Hepatic stellate cell (primary cell): ENCODE measurements around the gene LEF1.
"Not testable (repeated sequence)": the region's sequence is repeated elsewhere in the genome, so short reads cannot be mapped to it uniquely, and the experiment has no call there.

Experiments used
- DNase-seq: peaks from one replicate; pipeline ENCODE4 v3.0.0; 2011; ENCODE audit warnings: low spot score

LEF1 gene

DNA sequence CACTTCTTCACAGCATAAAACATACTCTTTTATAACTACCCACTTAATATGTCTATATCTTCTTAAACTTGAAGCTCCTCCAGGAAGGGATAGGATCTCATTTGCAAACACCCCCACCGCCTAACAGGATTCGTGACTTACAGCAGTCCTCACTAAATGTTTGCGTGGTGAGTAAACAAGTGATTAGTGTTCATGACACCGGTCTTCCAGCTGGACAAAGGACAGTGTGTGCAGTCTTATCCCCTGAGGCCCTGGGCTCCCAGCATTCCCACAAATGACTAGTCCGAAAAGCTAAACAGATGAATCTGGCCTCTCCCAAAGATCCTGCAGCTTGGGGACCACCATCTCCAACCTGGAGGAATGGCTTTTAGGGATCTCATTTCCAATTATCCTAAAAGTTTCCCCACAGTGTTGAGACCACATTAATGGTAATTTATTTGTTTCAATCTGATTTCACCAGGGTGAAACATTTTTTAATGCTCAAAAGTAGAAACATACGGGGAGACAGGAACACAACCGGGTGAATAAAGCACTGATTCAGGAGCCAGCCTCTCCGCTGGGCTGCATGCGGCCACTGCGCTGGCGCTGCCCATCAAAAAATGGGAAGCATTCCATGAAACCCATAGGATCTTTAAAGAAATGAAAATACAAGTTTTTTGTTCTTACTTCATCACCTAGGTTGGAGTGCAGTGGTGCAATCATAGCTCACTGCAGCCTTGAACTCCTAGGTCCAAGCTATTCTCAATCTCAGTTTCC lies 109.9 kb downstream of the LEF1 start:
- DNase-seq, result peak; percentile 58

DNA sequence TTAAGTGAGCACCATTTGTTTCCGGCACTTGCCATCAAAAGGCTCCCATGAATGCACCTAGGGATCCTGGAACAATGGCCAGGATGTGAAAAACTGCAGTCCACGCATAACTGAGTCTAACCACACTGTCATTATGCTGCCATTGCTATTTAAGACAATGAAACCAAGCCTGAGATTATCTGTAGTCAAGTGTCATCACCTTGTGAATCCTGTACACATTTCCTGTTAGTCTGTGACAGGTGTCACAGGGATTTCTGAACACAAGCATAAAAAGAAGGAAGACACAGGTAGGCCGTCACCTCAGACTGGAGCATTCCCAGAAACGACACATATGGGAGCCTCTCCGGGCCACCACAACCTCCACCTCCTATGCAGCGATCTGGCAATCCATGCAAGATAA lies 112.3 kb downstream of the LEF1 start:
- no peak for DNase-seq

DNA sequence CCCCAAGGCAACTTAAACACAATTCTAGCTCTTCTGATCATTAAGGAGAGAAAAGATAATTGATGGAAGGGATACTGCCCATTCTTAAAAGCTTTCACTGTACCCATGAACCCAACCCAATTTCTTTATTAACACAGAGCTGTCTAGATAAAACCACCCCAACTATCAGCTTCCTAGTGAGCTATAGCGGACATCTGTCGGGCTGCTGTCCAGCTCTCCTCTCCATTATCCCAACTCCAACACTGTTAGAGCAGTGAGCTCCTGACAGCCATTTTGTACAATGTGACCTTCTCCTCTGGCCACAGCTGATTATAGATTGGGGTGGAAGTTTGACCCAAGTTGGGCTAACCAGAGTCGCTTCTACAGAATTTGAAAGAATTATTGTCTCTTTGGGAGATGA lies 112.9 kb downstream of the LEF1 start:
- no peak for DNase-seq

DNA sequence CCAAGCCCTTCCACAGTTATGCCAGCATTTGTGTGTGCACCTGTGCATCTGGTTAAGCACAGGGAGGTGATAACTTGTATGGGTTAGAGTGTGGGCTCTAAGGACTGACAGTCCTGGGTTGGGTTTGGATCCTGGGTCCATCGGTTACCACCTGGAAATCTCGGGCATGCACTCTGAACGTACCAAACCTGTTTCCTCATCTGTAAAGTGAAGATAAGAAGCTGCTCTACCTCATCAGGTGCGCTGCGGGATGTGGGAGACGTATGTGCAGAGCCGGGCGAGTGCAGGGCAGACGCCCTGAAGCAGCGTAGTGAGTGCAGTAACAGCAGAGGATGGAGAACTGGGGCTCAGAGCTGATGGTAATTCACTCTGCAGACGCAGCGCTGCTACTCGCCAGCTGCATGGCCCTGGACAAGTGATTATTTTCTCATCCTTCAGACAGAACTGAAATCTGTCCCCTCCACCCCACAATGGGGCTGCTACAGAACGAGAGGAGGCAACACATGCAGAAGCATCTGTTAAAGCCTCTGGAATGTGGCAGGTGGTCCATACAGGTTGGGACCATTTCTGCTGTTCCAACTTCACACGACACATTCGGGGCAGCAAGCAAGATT lies 114.6 kb downstream of the LEF1 start:
- DNase-seq, result no peak

DNA sequence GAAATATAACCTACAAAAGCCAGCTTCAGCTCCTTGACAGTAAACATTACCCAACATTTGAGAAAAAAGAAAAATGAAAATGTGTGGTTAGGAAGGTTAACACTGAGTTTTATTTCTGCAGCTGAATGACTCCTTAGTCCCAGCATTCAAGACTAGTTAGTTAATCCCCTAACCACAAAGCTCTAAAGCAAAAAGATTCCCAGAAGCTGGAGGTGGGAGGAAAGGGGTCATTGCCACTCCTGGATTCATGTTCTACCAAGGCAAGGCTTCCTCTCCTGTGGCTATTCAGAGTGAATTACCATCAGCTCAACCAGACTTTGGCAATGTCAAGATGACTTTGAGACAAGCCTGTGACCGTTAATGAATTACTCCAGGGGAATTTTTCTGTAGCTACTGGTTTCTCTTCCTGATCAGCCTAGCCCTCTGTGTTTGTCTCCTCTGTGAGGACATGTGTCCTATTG lies 115.5 kb downstream of the LEF1 start:
- DNase-seq, result no peak

DNA sequence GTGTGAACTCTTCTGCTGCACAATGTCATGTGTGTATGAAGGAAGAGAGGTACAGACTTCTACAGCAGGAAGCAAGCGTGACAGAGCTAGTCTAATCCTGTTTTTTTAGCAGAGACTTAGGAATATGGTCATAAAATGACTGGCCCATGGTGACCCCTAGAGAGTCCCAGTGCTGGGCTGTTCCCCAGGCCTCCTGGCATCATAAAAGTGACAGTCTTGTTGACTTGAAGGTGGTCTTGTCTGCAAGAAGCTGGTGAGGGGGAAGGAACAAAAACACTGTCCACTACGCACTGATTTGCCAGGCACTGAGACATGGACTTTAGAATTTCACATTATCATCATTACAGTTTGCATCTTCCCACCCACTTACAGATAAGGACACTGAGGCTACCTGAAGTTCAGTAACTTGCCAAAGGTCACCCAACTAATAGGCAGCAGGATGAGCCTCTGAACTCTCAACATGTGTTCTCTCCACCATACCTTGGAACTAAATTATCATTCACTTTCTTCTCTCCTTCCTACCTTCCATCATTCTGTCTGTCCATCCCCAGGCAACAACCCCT lies 116.1 kb downstream of the LEF1 start:
- DNase-seq, result no peak

DNA sequence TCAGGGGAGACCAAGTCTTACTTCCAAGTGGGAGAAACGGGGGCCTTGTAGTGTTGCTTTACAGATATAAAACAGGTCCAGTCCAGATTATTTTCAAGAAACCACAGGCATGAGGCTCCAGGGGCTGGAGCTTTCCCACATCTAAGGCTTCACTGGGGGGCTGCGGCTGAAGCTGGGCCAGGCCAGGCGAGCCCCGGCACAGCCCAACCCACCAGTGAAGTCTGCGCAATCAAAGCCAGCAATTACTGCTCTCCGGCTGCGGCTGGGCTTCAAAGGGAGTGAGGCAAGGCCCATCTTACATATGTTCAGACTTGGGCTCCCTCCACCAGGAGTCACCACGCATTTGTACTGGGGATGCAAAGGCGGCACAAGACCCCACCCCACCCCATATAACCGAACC lies 117.4 kb downstream of the LEF1 start:
- DNase-seq, result no peak

DNA sequence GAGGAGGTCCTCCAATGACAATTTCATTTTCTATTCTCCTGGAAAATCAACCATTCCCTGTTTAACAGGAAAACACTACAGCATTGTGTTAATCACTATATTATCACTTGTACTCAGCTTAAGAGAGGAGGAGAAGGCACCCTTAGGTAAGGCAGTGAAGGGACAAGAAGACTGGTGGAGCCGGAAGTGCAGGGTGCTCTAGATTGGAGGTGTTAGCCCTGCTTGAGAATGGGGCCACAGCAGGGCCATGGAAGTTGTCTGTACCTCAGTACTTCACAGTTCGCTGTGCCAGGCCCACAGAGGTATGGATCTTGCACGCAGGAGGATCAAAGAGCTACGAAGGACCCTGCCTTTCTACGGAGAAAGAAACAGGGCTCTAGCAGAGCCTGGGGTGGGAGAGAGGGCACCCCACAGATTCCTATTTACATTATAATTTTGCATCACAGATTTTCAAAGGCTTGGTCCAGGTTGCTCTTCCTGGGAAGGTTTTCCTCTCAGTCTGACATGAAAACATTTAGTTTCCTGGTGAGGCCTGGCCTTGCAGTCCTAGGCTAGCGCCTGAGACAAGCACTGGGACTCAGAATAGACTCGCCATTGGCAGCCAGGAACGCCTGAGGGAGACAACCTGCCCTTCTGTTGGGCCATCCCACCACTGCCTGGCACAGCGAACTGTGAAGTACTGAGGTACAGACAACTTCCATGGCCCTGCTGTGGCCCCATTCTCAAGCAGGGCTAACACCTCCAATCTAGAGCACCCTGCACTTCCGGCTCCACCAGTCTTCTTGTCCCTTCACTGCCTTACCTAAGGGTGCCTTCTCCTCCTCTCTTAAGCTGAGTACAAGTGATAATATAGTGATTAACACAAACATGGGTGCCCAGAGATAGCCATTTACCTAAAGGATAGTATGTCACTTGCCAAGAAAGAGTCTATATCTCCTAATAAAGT lies 118.3 kb downstream of the LEF1 start:
- DNase-seq, result not testable (repeated sequence)

DNA sequence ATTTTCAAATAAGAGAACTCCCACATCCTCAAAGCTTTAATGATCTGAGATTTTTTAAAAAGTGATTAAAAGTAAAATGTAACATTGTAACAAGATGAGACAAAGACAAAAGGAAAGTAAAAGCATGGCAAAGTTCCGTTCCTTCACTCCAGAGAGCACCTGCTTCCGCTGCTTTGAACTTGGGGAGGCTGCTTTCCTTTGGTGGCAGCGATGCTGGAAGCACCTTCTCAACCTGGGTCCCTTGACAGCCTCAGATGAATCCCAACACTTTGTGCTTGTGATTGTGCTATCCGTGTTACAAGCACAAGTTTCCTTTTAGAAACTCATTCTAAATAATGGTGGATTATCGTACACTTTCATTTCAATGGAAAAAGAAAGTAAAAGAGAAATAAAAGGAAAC lies 119.3 kb downstream of the LEF1 start:
- DNase-seq, result no peak

DNA sequence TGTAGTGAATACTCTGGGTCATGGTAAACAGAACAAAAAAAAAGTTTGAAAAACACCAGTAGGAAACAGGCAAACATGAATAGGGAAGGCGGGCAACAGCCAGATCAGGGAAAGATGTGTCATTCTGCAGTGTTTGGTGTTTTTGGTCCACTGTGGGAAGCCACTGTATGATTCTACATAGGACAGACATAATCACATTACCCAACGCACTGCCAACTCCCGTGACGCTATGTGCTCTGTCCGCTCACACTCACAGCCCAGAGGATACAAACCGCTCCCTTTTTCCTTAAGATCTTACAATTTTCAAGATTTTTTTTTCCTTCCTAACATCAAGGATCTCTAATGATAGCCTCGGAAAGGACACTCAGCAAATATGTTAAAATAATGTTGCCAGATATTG lies 119.7 kb downstream of the LEF1 start:
- no peak for DNase-seq

DNA sequence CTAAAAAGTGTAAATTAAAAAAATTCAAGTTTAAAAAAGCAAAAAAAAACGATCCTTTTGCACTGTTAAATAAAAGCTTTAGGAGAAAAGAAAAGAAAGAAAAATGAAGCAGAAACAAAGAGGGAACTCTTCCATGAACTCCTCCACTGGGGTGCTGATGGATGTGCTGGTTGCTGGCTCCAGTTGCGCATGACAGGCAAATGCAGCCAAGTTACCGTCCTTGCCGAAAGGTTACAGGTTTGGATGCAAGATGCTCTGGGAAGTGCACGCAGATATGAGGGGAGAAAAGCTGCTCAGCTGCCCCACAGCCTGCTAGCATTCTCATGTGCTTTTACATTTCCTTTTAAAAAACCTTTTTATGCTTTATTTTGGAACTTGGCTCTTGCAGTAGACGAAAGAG lies 120.6 kb downstream of the LEF1 start:
- no peak for DNase-seq

DNA sequence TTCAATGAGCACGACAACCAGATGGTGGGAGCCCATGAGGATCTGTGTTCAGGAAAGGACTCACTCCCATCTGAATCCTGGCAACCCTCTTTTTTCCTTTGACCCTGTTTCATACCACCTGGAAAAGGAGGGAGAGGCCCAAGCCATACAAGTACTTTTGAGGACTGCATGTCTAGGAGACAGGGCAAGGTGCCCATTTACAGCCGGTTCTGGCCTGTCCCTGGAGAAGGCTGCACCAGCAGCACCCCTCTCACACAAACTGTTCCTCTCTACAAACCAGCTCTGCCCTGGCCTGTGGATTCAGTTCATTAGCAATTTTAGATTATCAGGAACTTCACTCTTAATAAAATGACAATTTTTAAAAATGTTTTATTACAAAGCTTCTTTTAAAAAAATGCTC lies 121.5 kb downstream of the LEF1 start:
- no peak for DNase-seq

DNA sequence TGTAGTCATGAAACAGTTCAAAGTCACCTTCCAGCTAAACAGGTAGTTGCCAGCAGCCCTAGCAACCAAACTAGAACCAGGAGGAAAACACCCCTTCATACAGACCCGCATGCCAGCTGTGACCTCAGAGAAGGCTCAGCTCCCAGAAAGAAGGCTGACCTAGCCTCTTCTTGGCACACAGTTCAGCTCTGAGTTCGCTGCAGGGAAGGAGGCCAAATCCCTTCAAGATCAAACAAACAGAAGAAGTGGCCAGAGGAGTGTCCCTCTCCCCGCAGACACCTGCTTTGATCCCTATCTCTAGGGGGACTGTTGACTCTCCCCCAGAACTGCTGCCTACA lies 123.1 kb downstream of the LEF1 start:
- no peak for DNase-seq

DNA sequence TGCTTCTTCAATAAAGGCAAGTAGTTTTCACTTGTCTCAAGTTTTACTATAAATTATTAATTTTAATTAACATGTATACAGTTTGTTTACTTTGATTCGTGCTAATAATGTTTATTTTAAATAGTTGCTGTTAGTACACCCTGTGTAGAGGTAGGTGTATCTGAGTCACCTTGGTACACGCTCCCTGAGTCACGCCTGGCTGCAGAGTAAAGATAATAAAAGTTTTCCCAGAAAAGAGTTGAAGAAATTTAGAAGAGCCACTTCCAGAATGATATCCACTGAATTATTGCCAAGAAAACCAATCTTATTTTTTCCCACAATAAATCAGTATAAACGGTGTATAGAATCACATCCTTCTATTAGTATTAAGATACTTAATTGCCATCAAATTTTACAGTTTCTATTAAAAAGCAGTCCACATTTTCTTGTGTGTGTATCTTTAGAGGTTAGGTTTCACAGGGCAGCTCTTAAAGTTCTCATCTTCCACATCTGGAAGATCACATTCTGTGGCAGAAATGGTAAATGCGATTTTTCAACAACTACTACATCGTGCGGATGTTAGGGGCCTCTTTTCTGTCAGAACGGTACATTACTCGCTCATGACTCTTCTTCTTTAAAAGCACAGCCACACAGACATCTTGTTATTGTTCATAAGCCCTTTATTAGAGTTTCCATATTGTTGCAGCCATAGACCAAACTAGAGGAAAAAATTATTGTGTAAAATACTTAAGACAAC lies 123.6 kb downstream of the LEF1 start:
- DNase-seq, result no peak

DNA sequence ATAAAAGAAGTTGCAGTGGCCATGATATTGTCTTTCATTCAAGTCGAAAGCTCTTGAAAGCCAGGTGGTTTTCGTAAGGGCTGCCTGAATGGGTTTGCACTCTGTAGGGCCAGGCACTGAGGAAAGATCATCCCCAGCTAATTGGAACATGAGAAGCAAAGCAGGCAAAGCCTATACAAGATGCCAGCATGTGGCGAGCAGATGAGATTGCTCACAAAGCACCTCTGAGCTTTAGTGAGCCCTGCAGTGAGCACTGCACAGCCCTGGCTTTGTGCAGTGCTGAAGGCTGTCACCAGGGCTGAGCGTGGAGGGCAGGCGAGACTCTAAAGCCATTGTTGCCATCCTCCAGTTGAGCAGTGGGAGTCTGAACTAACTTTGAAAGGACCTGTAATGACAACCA lies 125.2 kb downstream of the LEF1 start:
- DNase-seq, result no peak

DNA sequence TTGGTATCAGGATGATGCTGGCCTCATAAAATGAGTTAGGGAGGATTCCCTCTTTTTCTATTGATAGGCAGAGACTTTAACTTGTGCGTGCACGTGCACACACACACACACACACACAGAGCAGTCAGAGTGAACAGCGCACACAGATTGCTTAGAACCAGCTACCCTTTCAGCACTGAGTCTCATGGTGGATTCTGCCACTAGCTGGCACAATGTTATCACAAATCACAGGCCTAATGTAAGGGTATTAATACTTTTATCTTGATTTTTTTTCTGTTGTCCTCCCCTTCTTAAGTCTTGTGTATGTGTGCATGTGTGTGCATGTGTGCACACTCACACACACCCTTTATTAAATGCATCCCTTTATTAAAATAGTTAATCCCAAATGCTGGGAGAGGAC lies 125.8 kb downstream of the LEF1 start:
- DNase-seq, result no peak

DNA sequence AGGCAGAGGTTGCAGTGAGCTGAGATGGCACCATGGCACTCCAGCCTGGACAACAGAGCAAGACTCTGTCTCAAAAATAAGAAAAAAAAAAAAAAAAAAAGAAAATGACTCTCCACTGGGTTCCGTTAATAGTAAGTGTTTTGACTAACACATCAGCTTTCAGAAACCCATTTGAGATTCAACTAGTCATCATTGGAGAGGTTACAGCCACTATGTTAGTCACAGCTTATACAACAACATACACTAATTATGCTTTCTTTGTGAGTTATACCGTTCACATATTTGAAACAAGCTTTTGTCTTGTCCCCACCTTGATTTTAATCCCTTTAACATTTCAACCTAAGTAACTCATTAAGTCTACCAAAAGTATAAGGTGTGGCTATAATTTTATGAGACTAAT lies 130.8 kb downstream of the LEF1 start:
- no peak for DNase-seq

DNA sequence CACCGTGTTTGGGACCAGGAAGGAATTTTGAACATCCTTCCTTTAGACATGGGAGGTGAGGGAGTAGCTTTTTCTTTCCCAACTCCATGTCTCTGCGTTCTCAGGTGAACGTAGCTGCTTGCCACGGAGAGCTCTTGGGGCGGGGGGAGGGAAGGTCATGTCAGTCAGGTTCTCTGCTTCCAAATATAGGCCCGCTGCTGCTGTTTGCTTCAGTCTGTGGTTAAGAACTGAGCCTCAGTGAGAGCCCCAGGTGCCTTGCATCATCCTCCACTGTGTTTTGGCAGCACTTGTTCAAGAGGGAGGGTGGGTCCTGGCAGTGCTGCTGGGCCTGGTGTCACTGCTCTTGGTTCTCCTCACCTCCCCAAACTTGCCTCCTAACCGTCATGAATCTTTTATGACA lies 132.5 kb downstream of the LEF1 start:
- no peak for DNase-seq

DNA sequence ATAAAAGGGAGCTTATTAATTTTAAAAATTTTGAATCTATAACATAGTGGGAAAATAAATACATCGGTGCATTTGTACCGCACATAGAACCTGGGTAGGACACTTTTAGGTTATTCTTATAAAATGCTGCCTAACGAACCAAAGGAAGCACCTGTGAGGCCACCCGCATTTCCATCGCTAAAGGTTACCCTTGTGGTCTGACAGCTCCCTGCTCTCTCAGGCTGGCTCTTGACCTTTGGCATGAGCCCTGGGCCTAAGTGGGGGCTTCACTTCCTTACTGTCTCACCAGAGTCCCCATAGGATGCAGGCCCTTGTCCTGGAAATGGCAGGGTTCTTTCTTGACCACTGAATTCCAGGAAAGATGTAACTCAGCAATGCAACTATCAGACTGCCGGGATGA lies 133.0 kb downstream of the LEF1 start:
- no peak for DNase-seq

DNA sequence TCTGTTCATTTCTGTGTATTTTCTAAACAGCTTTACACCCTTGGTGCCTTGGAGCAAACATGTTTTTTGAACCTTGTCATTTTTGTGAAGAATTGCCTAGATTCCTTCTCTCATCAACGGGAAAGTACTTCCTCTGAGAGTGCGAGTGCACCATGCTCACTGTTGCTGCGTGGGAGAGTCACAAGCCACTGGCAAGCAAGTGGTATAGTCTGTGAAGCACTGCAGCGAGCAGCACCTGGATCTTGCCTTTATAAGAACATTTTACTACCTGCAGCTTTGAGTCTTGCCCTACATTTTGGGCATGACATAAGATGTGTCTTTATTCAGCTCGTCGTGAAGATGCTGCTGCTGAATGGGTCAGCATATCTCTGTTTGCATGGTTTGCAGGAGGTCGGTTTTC lies 134.2 kb downstream of the LEF1 start:
- no peak for DNase-seq

DNA sequence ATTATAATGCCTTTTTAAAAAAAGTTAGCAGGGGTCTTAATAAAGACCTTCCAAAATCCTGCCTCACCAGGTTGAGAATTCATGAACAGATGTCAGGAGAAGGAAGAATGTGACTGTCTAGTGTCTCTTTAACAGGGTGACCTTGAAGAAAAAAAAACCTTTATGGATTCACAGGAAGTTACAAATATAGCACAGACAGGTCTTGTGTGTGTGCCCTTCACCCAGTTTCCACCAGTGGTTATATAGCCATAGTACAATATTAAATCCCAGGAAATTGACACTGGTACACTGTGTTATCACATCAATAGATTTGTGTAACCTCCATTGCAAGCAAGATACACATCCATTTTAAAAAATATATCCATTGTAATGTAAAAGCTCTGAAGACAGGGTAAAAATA lies 135.4 kb downstream of the LEF1 start:
- DNase-seq, result no peak
